Upper lobe of right lung (tissue), 1 donor: Measurements from ENCODE around the gene COX8A. TPM values are rescaled to one million over a fixed set of nuclear protein-coding genes. Genes with fewer than 3 reads are reported as not detected.

Experiments used
- ATAC-seq: fragments of 200-7000 bp; cut with Tn5 transposase; one replicate; pipeline ENCODE4 v1.9.1; 2020; ENCODE audit warnings: mild to moderate bottlenecking, moderate library complexity
- DNase-seq: peaks from one replicate; pipeline ENCODE4 v3.0.0-alpha.2; 2020
- H3K27ac ChIP-seq: fragments of 200-600 bp; one replicate; pipeline ENCODE4 v1.8.0; 2022
- H3K27me3 ChIP-seq: fragments of 200-600 bp; one replicate; pipeline ENCODE4 v1.8.0; 2022; ENCODE audit warnings: mild to moderate bottlenecking
- H3K36me3 ChIP-seq: fragments of 200-600 bp; one replicate; pipeline ENCODE4 v1.8.0; 2022
- H3K4me1 ChIP-seq: fragments of 200-600 bp; one replicate; pipeline ENCODE4 v1.8.0; 2022
- H3K4me3 ChIP-seq: fragments of 200-600 bp; one replicate; pipeline ENCODE4 v1.8.0; 2022; ENCODE audit warnings: mild to moderate bottlenecking
- H3K9me3 ChIP-seq: fragments of 200-600 bp; one replicate; pipeline ENCODE4 v1.8.0; 2022
- intact Hi-C: fragments of 100-400 bp; cut with DNase I; formaldehyde crosslinking; loops from one replicate; pipeline ENCODE4 v1.11.0; 2022
- long read RNA-seq: library from polyadenylated mRNA; unstranded; transcript quantifications from one replicate; pipeline ENCODE4 v2.0.0, GENCODE V29; 2021
- total RNA-seq: library from RNA; stranded (reverse); fragmentation: NEBNext Ultra II Directional; extraction: Animal tissue kit (Norgen Biotek cat#: 25700); gene quantifications from one replicate; pipeline ENCODE4 v1.2.1, GENCODE V29; 2021
- TF ChIP-seq, protein P1 (sequence below): fragments of 200-600 bp; IDR thresholded peaks from one replicate; pipeline ENCODE4 v1.8.0; 2022; ENCODE audit warnings: antibody characterized with exemption
- donor health status: DM: no; HTN: yes; CAD: no; lungs with severe emphysema.

The COX8A gene, protein sequence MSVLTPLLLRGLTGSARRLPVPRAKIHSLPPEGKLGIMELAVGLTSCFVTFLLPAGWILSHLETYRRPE
- total RNA-seq: 199 TPM
- long read RNA-seq, transcript COX8A-201 (2 exons, 507 nt): major isoform, 43 of 43 reads
- long read RNA-seq, partial matches to known transcripts: 0 of 43 reads
- long read RNA-seq, other reads (novel, unspliced or antisense): 0 of 43 reads

DNA sequence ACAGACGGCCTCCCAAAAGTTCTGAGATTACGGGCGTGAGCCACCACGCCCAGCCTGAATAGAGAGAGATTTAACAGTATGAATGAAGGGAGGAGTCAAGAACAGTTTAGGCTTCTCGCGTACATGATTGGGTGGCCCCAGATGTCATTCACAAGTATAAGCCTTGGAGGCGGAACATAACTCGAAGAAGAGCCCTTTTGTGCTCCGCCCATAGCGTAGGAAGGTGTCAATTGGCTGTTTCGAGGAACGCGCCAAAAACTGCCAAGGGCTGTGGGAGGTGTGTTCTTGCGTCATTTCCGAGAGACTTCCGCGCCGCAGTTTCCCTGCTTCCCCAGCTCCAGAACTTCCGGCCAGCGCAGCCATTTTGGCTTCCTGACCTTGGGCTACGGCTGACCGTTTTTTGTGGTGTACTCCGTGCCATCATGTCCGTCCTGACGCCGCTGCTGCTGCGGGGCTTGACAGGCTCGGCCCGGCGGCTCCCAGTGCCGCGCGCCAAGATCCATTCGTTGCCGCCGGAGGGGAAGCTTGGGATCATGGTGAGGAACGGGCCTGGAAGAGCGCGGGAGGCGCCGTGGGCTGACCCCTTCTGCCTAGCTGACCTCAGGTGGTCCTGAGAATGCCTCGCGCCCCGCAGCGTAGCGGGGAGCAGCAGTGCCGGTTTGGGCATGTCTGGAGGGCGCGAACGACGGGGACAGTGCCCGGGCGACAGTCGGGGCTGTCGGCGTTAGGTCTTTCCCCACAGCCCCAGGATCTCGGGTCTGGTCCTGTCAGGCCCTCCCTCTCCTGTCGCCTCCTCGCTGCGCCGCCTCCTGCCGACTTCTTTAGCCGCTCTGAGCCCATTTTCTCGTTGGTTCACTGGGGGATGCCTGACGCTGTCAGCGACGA is at the start of gene COX8A:
Gene COX8A, plus strand, starts transcription at position 362 of the 885 bp plus-strand sequence. Its CDS starts 61 bp downstream, at position 423.
- Histone ChIP-seq H3K27me3 (no peaks in the 10 kb centered on the region), H3K4me3 (peak within 1 kb of the TSS; percentile 80), H3K9me3 (no peaks in the 10 kb centered on the region), H3K27ac (peak within 1 kb of the TSS; percentile 96), H3K4me1 (peaks cover 13% of the 10 kb centered on the region), H3K36me3 (peaks cover 5% of the 10 kb centered on the region)
- intact Hi-C loops: no loop called here
- TF ChIP-seq, protein P1, sequence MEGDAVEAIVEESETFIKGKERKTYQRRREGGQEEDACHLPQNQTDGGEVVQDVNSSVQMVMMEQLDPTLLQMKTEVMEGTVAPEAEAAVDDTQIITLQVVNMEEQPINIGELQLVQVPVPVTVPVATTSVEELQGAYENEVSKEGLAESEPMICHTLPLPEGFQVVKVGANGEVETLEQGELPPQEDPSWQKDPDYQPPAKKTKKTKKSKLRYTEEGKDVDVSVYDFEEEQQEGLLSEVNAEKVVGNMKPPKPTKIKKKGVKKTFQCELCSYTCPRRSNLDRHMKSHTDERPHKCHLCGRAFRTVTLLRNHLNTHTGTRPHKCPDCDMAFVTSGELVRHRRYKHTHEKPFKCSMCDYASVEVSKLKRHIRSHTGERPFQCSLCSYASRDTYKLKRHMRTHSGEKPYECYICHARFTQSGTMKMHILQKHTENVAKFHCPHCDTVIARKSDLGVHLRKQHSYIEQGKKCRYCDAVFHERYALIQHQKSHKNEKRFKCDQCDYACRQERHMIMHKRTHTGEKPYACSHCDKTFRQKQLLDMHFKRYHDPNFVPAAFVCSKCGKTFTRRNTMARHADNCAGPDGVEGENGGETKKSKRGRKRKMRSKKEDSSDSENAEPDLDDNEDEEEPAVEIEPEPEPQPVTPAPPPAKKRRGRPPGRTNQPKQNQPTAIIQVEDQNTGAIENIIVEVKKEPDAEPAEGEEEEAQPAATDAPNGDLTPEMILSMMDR: peak; percentile 10
- DNase-seq (peak; percentile 96), ATAC-seq (peak; percentile 98)

GRCh38 chr11:63929616-63930015 is 44.8 kb upstream of the COX8A start:
- intact Hi-C loops: no loop called here
- TF ChIP-seq, protein P1: no peak
- H3K36me3 ChIP-seq: no peaks in the 10 kb centered on the region
- no peak for ATAC-seq
- H3K9me3 ChIP-seq: no peaks in the 10 kb centered on the region
- DNase-seq: no peak
- H3K4me1 ChIP-seq: no peaks in the 10 kb centered on the region
- H3K27me3 ChIP-seq: no peaks in the 10 kb centered on the region
- no peak overlapping the region for H3K4me3 ChIP-seq
- H3K27ac ChIP-seq: no peak overlapping the region

DNA sequence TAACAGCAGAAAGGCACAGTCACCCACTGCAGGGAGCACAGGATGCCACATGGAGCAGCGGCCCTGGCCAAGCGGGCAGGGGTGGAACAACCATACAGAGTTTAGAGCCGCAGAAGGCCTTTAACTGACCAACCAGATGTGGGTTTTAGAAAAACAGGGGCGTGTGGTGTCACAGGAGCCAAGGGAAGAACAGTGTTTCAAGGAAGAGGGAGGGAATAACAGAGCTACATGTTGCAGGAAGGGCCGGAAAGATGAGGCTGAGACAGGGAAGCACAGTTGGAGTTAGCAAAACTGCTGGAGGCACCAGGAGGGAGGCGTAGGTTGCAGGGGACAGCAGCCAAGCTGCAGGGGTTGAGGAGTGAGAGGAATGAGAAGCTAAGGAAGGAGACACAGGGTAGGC is 43.4 kb upstream of the COX8A start:
- Histone ChIP-seq H3K4me3 (no peak overlapping the region), H3K27ac (no peak overlapping the region), H3K4me1 (no peaks in the 10 kb centered on the region), H3K9me3 (no peaks in the 10 kb centered on the region), H3K27me3 (no peaks in the 10 kb centered on the region), H3K36me3 (no peaks in the 10 kb centered on the region)
- DNase-seq (no peak), ATAC-seq (no peak)
- TF ChIP-seq, protein P1: no peak
- intact Hi-C loops: no loop called here

GRCh38 chr11:63931876-63932275 is 42.5 kb upstream of the COX8A start:
- TF ChIP-seq, protein P1: no peak
- H3K4me3 ChIP-seq: no peak overlapping the region
- no peaks in the 10 kb centered on the region for H3K36me3 ChIP-seq
- no peak overlapping the region for H3K27ac ChIP-seq
- ATAC-seq: peak; percentile 23
- intact Hi-C loops: no loop called here
- H3K9me3 ChIP-seq: no peaks in the 10 kb centered on the region
- no peaks in the 10 kb centered on the region for H3K27me3 ChIP-seq
- no peaks in the 10 kb centered on the region for H3K4me1 ChIP-seq
- DNase-seq: no peak

DNA sequence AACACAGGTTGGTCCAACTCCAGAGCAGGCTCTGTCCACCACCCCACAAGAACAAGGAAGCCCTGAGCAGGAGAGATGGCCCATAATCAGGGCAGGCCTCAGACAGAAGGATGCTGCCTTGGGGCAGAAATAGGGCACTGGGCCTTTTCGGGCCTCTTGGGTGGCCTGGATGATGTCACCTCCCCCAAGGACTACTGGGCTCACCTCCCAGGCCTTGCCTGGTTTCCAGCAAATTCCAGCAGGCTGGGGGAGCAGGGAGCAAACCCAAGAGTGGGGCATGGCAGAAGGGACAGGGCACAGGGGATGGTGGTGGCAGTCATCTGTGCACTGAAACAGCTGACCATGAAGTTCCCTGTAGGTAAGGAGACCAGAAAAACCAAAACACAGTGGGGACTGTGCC is 41.0 kb upstream of the COX8A start:
- no peak overlapping the region for H3K4me3 ChIP-seq
- peaks cover 4% of the 10 kb centered on the region for H3K4me1 ChIP-seq
- intact Hi-C loops: no loop called here
- ATAC-seq (no peak), DNase-seq (no peak)
- H3K27me3 ChIP-seq: no peaks in the 10 kb centered on the region
- TF ChIP-seq, protein P1: no peak
- H3K9me3 ChIP-seq: no peaks in the 10 kb centered on the region
- H3K36me3 ChIP-seq: no peaks in the 10 kb centered on the region
- no peak overlapping the region for H3K27ac ChIP-seq
